ENCODE results near the gene SOX5.

DNA sequence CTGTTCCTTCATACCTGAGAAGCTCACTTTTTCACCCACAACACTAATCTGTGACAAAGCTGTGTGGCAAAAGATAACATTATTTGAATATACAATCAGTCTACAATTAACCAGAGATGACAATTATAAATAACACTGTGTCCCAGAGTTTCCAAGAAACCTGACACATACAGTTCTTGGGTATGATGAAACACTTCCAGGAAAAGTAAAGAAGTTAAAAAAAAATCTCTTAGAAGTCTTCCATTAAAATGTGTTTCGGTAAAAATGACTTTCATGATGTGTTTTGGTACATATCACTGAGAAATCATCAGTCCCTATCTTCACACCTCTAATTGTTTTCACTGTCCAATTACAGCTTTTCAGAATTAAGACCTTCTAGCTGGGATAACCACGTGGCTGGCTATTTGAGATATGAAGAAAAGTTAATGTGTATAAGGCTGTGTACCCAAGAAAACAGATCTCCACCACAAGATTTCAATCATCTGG is 390.2 kb downstream of the SOX5 start:
- TF ChIP-seq CTCF (IDR thresholded peaks at IDR 0.05) (no peak), POLR2A (IDR thresholded peaks at IDR 0.05) (no peak)

Data from adrenal gland (tissue), 5 donors.